Ovary (tissue), 9 donors: ENCODE data around the gene SCAMP5. TPM values are rescaled to one million over a fixed set of nuclear protein-coding genes. Genes with fewer than 3 reads are reported as not detected.

ENCODE experiments used
- DNase-seq, 5 donors: peaks; one replicate each; pipeline ENCODE4 v3.0.0-alpha.2; 2019 to 2020
- H3K27ac ChIP-seq, 2 donors: fragments of 200-600 bp; one replicate each; pipeline versions ENCODE4 v1.5.1 to v1.8.0; 2019 to 2022
- H3K27me3 ChIP-seq: fragments of 200-600 bp; one replicate; pipeline ENCODE4 v1.8.0; 2022
- H3K36me3 ChIP-seq: fragments of 200-600 bp; sonication (generic); one replicate; pipeline ENCODE4 v1.5.1; 2019
- H3K4me1 ChIP-seq: one replicate; pipeline ENCODE4 v1.8.1; 2013; ENCODE audit warnings: mild to moderate bottlenecking, moderate library complexity; ENCODE audit not compliant: insufficient read depth
- H3K4me3 ChIP-seq: fragments of 200-600 bp; sonication (generic); one replicate; pipeline ENCODE4 v1.5.1; 2017
- H3K9me3 ChIP-seq, 2 donors: fragments of 200-600 bp in 1 of 2; sonication (generic) in 1 of 2; one replicate each; pipeline versions ENCODE4 v1.5.1 to v1.8.1; 2013 to 2019; ENCODE audit warnings: mild to moderate bottlenecking in 1 of 2, moderate library complexity in 1 of 2
- CTCF ChIP-seq, 3 donors: fragments of 450-650 bp in 2 of 3; fragments of 200-600 bp in 1 of 3; IDR thresholded peaks; one replicate each; pipeline versions ENCODE4 v1.5.1 to v1.8.0; 2016 to 2022; ENCODE audit warnings: antibody characterized with exemption in 3 of 3, mild to moderate bottlenecking in 1 of 3
- EP300 ChIP-seq: sonication (generic); formaldehyde crosslinking; IDR thresholded peaks from one replicate; pipeline ENCODE4 v1.6.1; 2017; ENCODE audit warnings: antibody characterized with exemption
- POLR2A ChIP-seq: fragments of 450-650 bp; IDR thresholded peaks from one replicate; pipeline ENCODE4 v1.6.1; 2017; ENCODE audit warnings: antibody characterized with exemption, mild to moderate bottlenecking, moderate library complexity
- WGBS, 3 donors: extraction: QIAGEN DNeasy Blood & Tissue Kit in 1 of 3; methylation state at CpG; one replicate each; pipeline versions ENCODE4 v1.1.5 to v1.1.7; 2013 to 2017; 5-methylcytosine and 5-hydroxymethylcytosine counted together
- intact Hi-C, 4 donors: fragments of 100-400 bp; cut with DNase I; formaldehyde crosslinking; loops; one replicate each; pipeline versions ENCODE4 v1.11.0 to v1.15.1; 2022 to 2023
- polyA plus RNA-seq, 2 donors: library from polyadenylated mRNA; stranded (reverse); fragments of 200-250 nt in 1 of 2; fragments of 350-450 nt in 1 of 2; fragmentation: Illumina TruSeq in 1 of 2; extraction: RNeasy Lipid Tissue Mini Kit (QIAGEN cat#74804) in 1 of 2; gene quantifications; one replicate each; pipeline ENCODE4 v1.2.3, GENCODE V29; 2013 to 2014
- total RNA-seq, 7 donors: library from RNA; depleted of rRNA in 2 of 7; stranded (reverse); fragments of >200 nt in 2 of 7; fragmentation: NEBNext Ultra II Directional in 3 of 7; extraction: Animal tissue kit (Norgen Biotek cat#: 25700) in 3 of 7; gene quantifications; one replicate each; pipeline versions ENCODE4 v1.1.0 to v1.2.4, GENCODE V29; 2016 to 2023
- donor health status: DM: no; HTN: no; CAD: no; lungs with moderate emphysema.
- donor health status: DM: no; HTN: no; CAD: no.
- donor health status: Bipolar disorder and iron deficiency.
- donor health status: DM: yes; HTN: yes; CAD: no.
- donor health status: DM: no; HTN: no; CAD: no.
- donor health status: DM: yes; HTN: yes; CAD: no.

The SCAMP5 gene
- total and polyA plus RNA-seq, 9 donors, result 2.6 to 17.8 (median 5.7) TPM

DNA sequence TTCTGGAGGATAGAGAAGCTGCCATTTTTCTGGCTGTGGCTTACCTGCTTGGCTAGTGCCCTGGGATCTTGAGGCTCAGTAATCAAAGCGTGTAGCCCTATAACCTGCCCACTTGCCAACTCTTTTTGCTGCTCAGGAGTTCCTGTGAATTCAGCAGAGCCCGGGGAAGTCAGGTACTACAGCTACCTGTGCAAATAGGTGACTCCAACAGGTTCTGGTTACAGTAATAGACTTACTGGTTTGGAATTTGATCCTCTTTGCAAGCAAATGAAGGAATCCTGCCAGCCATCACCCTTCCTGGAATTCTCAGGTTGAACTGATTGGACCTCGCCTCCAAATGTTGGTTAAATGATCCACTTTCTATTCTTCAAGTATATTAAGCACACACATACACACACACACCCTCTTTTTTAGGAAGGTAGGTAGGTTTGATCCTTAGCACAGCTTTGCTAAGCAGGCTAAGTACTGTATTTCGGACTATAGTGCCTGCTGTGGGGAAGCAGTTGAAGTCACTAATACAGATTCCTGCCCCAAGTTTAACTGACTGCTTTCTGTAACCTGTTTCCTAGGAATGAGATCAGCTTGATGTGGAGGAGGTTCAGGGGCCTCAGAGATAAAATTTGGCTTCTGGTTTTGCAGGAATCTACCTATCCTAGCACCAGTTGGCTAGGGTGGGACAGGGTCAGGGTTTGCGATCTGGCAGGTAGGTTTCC is 30.3 kb downstream of the SCAMP5 start:
- DNase-seq, result no peak
- Histone ChIP-seq H3K4me3 (no peak overlapping the region), H3K36me3 (no peaks in the 10 kb centered on the region), H3K27ac (no peak overlapping the region), H3K9me3 (no peaks in the 10 kb centered on the region), H3K4me1 (peaks cover 9% of the 10 kb centered on the region), H3K27me3 (no peaks in the 10 kb centered on the region)
- 90 to 94% (median 93%) methylated on average over 5 of the region's 5 CpGs for WGBS, 3 donors
- intact Hi-C loops, result loop anchor here in 1 of 4 donors (2.0 to 10.0 kb wide), 2 partner anchors 181 to 279 kb away; no protein-coding TSS in a partner anchor
- TF ChIP-seq CTCF (IDR thresholded peaks at IDR 0.05), result no peak
- no peak for TF ChIP-seq EP300
- no peak for TF ChIP-seq POLR2A

DNA sequence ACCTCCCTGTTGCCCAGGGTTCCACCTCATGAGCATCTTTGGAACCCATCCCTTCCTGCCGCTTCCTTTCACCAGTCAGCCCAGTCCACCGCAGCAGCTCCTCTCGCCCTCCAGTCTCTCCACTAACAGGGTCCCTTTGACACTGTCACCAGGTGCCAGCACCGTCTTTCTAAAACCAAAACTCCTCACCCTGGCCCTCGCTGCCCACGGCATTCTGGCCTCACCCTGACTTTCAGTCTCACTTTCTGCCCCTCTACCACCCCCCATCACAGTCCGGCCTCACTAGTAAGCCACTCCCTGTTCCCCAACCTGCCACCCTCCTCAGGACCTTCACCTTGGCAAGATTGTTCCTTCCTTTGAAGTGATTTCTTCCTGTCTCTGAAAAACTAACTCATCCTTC is 32.2 kb downstream of the SCAMP5 start:
- WGBS, 3 donors, result 75 to 90% (median 80%) methylated on average over 7 of the region's 7 CpGs
- no peaks in the 10 kb centered on the region for H3K36me3 ChIP-seq
- intact Hi-C loops, result loop anchor here in 1 of 4 donors (2.0 to 10.0 kb wide), 2 partner anchors 179 to 277 kb away; no protein-coding TSS in a partner anchor
- no peak overlapping the region for H3K27ac ChIP-seq
- DNase-seq, result no peak
- no peaks in the 10 kb centered on the region for H3K9me3 ChIP-seq
- H3K27me3 ChIP-seq, result no peaks in the 10 kb centered on the region
- TF ChIP-seq CTCF (IDR thresholded peaks at IDR 0.05), result no peak
- no peak for TF ChIP-seq EP300
- no peak for TF ChIP-seq POLR2A
- H3K4me3 ChIP-seq, result no peak overlapping the region
- peaks cover 9% of the 10 kb centered on the region for H3K4me1 ChIP-seq

- H3K4me1 ChIP-seq, result peaks cover 9% of the 10 kb centered on the region
- TF ChIP-seq POLR2A (no peak), CTCF (IDR thresholded peaks at IDR 0.05) (no peak), EP300 (no peak)
- H3K4me3 ChIP-seq, result no peak overlapping the region
- WGBS, 3 donors, result 55 to 60% (median 57%) methylated on average over 4 of the region's 4 CpGs
- no peaks in the 10 kb centered on the region for H3K27me3 ChIP-seq
- no peaks in the 10 kb centered on the region for H3K36me3 ChIP-seq
- H3K27ac ChIP-seq, result no peak overlapping the region
- intact Hi-C loops, result loop anchor here in 3 of 4 donors (1.0 to 10.0 kb wide), 3 partner anchors 173 to 276 kb away; no protein-coding TSS in a partner anchor
- H3K9me3 ChIP-seq, result no peaks in the 10 kb centered on the region
- DNase-seq, result no peak
These were observed 33.6 kb downstream of the SCAMP5 start for GRCh38 chr15:75028991-75029377.

DNA sequence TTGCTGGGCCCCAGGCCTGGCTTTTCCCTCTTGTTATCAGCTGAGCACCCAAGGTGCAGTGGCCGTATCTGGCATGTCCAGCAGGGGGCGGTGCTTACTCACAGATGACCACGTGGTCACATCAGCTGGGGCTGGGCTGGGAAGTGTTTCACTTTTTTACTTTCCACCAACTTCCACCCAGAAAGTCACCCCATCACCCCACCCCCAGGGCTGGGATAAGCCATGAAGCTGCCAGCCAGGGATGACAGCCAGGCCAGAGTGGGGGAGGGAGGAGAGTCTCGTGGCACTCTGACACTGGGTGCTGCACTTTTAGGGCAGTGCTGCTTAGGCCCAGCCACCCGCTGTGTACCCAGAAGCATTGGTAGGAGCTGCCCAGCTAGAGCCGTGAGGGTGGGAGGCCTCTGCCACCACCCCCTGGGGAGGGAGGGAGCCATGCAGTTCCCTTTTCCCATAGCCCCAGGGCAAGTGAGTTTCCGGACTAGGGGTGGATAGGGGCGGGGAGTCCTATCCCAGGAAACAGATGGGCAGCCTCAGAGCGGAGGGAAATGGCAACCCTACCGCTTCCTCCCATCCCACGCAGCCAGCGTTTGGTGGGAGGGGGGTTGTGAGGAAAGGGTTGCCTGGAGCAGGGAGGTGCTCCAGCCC is 34.1 kb downstream of the SCAMP5 start:
- peaks cover 9% of the 10 kb centered on the region for H3K4me1 ChIP-seq
- no peak overlapping the region for H3K4me3 ChIP-seq
- H3K27ac ChIP-seq, result peak overlapping the region; percentile 6 to 47
- no peaks in the 10 kb centered on the region for H3K9me3 ChIP-seq
- no peaks in the 10 kb centered on the region for H3K36me3 ChIP-seq
- intact Hi-C loops, result loop anchor here (1.0 to 10.0 kb wide), 4 partner anchors 173 to 275 kb away; no protein-coding TSS in a partner anchor
- no peaks in the 10 kb centered on the region for H3K27me3 ChIP-seq
- WGBS, 3 donors, result 7 to 11% (median 9%) methylated on average over 11 to 12 of the region's 12 CpGs
- DNase-seq, result peak; percentile 89 to 96 (median 96)
- peak; percentile 23 for TF ChIP-seq POLR2A
- peak; percentile 91 to 98 (median 97) for TF ChIP-seq CTCF (IDR thresholded peaks at IDR 0.05)
- TF ChIP-seq EP300, result no peak
